LNCaP clone FGC (cell line): ENCODE results near the gene HDAC8.

ENCODE experiments used
- DNase-seq: peaks from one replicate; pipeline ENCODE4 v3.0.0-alpha.2; 2011; ENCODE audit warnings: low read depth
- H3K4me3 ChIP-seq: 2 replicates; pipeline ENCODE4 v1.5.1; 2011; ENCODE audit warnings: mild to moderate bottlenecking, low read depth, low read length, control low read depth
- CTCF ChIP-seq: IDR thresholded peaks from 2 replicates; pipeline ENCODE4 v1.5.1; 2012; ENCODE audit warnings: mild to moderate bottlenecking; ENCODE audit not compliant: control insufficient read depth, insufficient read depth; ENCODE audit errors: extremely low read depth

HDAC8 gene

DNA sequence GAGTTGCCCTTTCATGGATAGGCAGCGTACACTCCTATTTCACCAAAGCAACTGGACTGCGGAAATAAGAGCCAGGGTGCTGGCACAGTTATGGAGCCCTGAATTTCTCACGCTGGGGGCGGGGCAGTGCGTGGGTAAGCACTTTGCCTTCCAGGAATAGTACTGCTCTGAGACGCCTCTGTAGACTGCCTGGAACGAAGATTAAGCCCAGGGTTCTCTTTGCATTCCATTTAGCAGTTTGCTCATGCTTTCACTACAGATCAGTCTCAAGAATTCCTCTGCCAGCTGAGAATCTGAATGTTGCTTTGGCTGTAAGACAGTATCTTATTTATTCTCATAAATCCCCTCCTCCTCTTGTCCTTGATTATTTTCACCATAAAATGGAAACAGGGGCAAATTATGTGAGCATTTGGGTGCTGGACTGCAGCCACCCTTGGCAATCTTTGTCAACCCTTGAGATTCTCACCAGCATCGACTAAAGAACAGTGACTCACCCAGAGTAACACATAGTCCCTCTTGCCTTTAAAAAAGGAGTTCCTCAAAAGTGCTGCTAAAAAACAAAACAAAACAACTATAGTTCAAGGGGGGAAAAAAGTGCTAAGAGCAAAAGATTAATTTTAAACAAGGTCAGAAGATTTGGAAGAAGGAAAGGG lies 178.0 kb downstream of the HDAC8 start:
- H3K4me3 ChIP-seq, result no peak overlapping the region
- no peak for TF ChIP-seq CTCF
- DNase-seq, result no peak

DNA sequence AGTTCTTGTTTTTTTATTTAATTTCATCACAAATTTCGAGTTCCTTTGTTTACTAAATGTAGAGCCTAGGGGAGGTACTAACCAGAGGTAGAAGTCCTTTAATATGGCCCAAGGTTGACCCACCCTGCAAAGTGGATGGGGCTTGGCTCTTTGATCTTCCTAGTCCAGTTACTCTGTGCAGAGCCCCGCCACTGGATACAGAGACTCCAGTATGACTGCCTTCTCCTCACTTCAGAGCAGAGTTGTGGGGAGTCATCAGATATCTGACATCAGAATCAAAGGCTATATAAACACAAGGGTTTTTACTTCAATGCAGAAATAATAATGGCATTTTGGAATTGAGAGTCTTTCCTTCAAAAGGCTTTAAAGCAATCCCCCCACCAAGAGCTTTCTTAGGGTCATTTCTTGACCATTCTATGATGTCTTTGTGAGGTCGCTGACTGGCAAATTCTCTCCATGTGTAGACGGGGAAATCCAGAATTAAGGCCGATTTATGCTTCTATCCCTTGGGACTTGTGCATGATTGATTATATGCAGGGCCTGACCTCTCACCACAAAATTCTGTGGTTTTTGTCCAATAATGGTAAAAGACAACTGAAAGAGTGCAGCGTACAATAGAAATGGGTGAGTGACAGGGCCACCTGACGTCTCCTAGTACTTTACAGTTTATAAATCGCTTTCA lies 178.7 kb downstream of the HDAC8 start:
- H3K4me3 ChIP-seq, result no peak overlapping the region
- no peak for TF ChIP-seq CTCF
- no peak for DNase-seq

DNA sequence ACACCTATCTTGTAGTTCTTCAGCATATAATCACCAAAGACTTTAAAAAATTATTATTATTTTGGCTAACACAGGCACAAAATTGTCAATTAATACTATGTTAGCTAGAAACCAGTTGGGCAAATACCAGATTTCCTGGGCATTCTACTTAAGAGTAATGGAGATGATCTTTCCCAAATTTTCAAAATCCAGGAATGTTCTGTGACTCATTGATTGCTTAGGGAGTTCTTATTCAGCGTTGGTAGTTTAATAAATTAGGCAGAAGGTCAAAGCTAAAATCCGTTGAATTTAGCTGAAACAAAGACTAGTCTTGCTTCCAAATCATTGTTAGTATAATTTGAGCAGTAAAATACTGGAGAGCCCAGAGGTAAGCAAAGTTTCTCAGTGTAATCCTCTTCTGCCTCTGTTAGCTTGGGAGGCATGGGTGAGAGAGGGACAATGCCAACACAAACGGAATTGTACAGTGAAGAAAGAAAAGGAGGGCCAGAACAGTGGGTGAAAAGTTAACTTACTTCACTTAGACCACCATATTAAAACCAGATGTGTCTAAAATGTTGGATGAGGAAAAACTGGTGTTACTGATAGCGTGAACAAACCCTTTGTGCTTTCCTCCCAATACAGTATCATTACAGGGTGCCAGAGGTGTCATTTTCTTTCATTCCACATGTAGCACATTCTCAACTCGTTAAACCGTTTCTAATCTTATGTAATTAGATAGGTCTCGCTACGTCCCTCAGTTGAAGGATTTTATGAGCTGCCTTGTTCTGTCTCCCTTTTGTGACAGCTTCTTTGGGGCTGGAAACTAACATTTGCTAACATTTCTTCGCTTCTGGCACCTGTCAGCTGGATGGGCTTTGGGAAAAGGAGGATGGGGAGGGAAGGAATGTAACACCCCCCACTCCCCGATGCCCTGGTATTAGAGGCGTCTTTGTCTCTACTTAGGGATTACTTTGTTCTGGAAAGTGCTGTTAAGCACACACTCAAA lies 179.5 kb downstream of the HDAC8 start:
- no peak for TF ChIP-seq CTCF
- DNase-seq, result no peak
- no peak overlapping the region for H3K4me3 ChIP-seq

- no peak for DNase-seq
- TF ChIP-seq CTCF, result no peak
- H3K4me3 ChIP-seq, result no peak overlapping the region
These were observed 180.6 kb downstream of the HDAC8 start for GRCh38 chrX:72392042-72392441.

DNA sequence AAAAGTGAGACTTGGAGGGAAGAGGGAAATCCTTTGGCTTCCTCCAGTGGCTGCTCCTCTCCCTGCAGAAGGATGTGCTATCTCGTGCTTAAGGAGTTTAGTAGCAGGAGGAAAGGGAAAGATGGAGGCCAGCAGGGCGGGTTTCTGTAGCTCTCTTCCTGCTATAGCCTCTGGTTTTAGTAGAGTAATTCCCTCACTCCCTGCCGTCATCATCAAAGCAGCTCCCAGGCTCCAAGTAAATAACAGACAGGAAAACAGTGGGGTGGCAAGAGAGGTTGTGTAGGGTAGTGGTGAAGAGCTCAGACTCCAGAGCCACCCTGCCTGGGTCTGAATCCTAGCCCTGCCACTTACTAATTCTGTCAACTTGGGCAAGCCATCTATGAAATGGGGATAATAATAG lies 185.4 kb downstream of the HDAC8 start:
- TF ChIP-seq CTCF, result no peak
- DNase-seq, result no peak
- no peak overlapping the region for H3K4me3 ChIP-seq

DNA sequence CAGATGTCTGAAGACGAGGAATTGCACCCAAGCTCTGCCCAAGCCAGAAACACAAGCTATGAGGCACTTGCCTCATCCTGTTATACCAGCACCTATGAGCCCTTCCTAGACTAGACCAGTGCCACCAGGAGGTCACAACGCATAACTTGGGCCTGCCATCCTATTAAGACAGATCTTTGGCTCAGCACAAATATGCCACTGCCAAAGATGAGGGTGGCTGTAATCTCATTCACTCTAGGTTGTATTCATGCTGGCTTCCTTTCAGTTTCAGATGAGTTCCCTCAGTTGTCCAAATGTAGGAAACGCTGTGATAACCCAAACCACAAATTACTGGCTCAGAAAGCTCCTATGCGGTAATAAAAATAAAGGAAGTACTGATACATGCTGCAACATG lies 190.4 kb downstream of the HDAC8 start:
- H3K4me3 ChIP-seq, result no peak overlapping the region
- TF ChIP-seq CTCF, result no peak
- no peak for DNase-seq
